Inferior parietal cortex (tissue), 1 donor: Measurements from ENCODE around the gene VARS2.
A peak's percentile ranks its signal among the peaks of the same experiment; 100 is the strongest.
"Not testable (repeated sequence)": the region's sequence is repeated elsewhere in the genome, so short reads cannot be mapped to it uniquely, and the experiment has no call there.

Experiments
- DNase-seq: peaks from one replicate; pipeline ENCODE4 v3.0.0-alpha.2; 2016; ENCODE audit errors: extremely low spot score

The VARS2 gene

GRCh38 chr6:30898750-30899360 lies 15.2 kb upstream of the VARS2 start:
- DNase-seq, result no peak

GRCh38 chr6:30900863-30901417 lies 13.1 kb upstream of the VARS2 start:
- no peak for DNase-seq

GRCh38 chr6:30901436-30901835 lies 12.6 kb upstream of the VARS2 start:
- no peak for DNase-seq

- DNase-seq, result not testable (repeated sequence)
Measured at GRCh38 chr6:30902196-30902595, 11.8 kb upstream of the VARS2 start.

GRCh38 chr6:30902709-30903108 lies 11.3 kb upstream of the VARS2 start:
- no peak for DNase-seq

GRCh38 chr6:30903236-30903635 lies 10.8 kb upstream of the VARS2 start:
- no peak for DNase-seq

GRCh38 chr6:30907290-30907757 lies 6.7 kb upstream of the VARS2 start:
- DNase-seq, result not testable (repeated sequence)

GRCh38 chr6:30907758-30908591 lies 6.1 kb upstream of the VARS2 start, which contains the start of gene GTF2H4:
TSS of gene GTF2H4 (plus strand) at chr6:30908207.
- DNase-seq, result peak; percentile 99

- DNase-seq, result no peak
Measured at GRCh38 chr6:30908700-30909099, 5.3 kb upstream of the VARS2 start.

- not testable (repeated sequence) for DNase-seq
Measured at GRCh38 chr6:30910473-30910872, 3.6 kb upstream of the VARS2 start.

GRCh38 chr6:30912746-30913520 lies 1.1 kb upstream of the VARS2 start:
- no peak for DNase-seq

GRCh38 chr6:30913721-30914075 lies 340 bp upstream of the VARS2 start:
- peak; percentile 15 for DNase-seq

GRCh38 chr6:30914854-30915590 lies 984 bp downstream of the VARS2 start:
- peak; percentile 36 for DNase-seq

- DNase-seq, result peak; percentile 83
Measured at GRCh38 chr6:30915591-30915946, 1.5 kb downstream of the VARS2 start.

GRCh38 chr6:30917041-30917440 lies 3.0 kb downstream of the VARS2 start:
- DNase-seq, result no peak

- DNase-seq, result no peak
Measured at GRCh38 chr6:30917487-30917886, 3.4 kb downstream of the VARS2 start.

GRCh38 chr6:30918670-30919069 lies 4.6 kb downstream of the VARS2 start:
- no peak for DNase-seq

GRCh38 chr6:30922447-30922852 lies 8.4 kb downstream of the VARS2 start:
- DNase-seq, result no peak

GRCh38 chr6:30924040-30924627 lies 10.1 kb downstream of the VARS2 start:
- not testable (repeated sequence) for DNase-seq

GRCh38 chr6:30926644-30927043 lies 12.6 kb downstream of the VARS2 start:
- DNase-seq, result no peak

- not testable (repeated sequence) for DNase-seq
Measured at GRCh38 chr6:30927080-30927479, 13.0 kb downstream of the VARS2 start.
